Subcutaneous adipose tissue (tissue), 4 donors: ENCODE results near the gene ABCB1. TPM values are rescaled to one million over a fixed set of nuclear protein-coding genes. Genes with fewer than 3 reads are reported as not detected.

ENCODE experiments used
- CTCF ChIP-seq: fragments of 450-650 bp; IDR thresholded peaks from one replicate; pipeline ENCODE4 v1.5.1; 2016; ENCODE audit warnings: low read depth, mild to moderate bottlenecking, control low read depth, antibody characterized with exemption, moderate library complexity
- total RNA-seq, 4 donors: library from RNA; depleted of rRNA; stranded (reverse); fragments of >200 nt; gene quantifications; one replicate each; pipeline ENCODE4 v1.1.0, GENCODE V29; 2016

The ABCB1 gene
- total RNA-seq, 4 donors from 2014 or later: 1.0 to 11.9 (median 6.9) TPM

GRCh38 chr7:87541648-87542047, 59.0 kb downstream of the ABCB1 start:
- TF ChIP-seq CTCF: no peak

- TF ChIP-seq CTCF: no peak
Measured at GRCh38 chr7:87538052-87538451, 62.6 kb downstream of the ABCB1 start.

GRCh38 chr7:87534072-87534471, 66.6 kb downstream of the ABCB1 start:
- no peak for TF ChIP-seq CTCF

GRCh38 chr7:87530126-87530525, 70.6 kb downstream of the ABCB1 start:
- no peak for TF ChIP-seq CTCF

GRCh38 chr7:87528730-87529129, 72.0 kb downstream of the ABCB1 start:
- TF ChIP-seq CTCF: no peak

- TF ChIP-seq CTCF: no peak
Measured at GRCh38 chr7:87518735-87519134, 81.9 kb downstream of the ABCB1 start.

GRCh38 chr7:87517891-87518290, 82.8 kb downstream of the ABCB1 start:
- TF ChIP-seq CTCF: no peak
